DMS114 treated with DMSO at 0.1 percent for 48 hours (cell line): Measurements from ENCODE around the gene KCNIP4.

ENCODE experiments used
- DNase-seq: peaks from one replicate; lab custom pipeline; 2025; ENCODE audit not compliant: unreplicated experiment; lab: John Stamatoyannopoulos, UW

KCNIP4 gene

GRCh38 chr4:21768349-21769310 is 179.9 kb downstream of the KCNIP4 start:
- DNase-seq, result peak; percentile 54

- DNase-seq, result peak; percentile 52
These were observed 182.7 kb downstream of the KCNIP4 start for GRCh38 chr4:21765810-21766407.

GRCh38 chr4:21763855-21764254 is 184.7 kb downstream of the KCNIP4 start:
- no peak for DNase-seq

DNA sequence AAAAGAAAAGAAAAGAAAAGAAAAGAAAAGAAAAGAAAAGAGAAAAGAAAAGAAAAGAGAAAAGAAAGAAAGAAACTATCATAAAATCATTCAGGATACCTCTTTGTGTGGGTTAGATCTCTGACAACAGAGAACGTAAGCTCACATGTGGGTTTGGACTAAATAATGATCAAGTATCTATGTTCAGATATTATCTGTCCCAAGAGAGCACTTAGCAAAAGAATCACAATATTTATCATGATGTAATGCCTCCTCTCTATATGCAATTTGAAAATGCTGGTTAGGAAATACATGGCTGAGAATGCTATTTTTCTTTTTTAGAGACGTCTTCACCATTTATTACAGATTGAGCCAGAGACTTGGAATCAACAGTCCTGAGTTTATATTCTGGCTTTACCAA is 191.3 kb downstream of the KCNIP4 start:
- no peak for DNase-seq

DNA sequence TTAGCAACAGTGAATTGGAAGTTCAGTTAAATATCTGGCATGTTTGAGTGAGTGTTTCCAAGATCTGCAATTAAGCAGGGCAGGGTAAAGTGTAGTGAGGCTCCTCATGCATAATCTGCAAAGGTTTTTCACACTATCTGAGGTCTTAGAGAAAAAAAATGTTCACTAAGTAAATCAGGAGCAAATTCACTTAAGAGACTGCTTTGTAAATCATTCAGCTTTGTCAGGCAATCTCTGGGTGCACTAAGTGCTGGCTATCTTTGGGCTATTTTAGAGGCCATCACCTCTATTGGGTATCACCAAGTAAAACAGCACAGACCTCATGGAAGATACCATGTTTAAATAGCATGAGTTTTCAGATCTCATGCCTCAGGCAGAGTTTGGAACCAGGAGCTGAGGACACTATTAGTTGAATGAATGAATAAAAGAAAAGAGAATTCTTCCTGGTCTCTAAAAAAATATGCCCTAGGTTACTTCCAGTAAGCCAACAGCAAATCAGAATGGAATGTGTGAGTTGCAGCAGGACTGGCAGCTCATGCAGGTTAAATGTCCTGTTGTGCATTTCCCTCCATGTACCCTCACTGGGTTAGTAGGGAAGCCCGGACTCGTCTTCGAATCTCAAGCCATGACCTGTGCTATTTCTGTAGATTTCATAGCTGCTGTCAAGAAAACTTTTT is 195.3 kb downstream of the KCNIP4 start:
- DNase-seq, result no peak

- DNase-seq, result no peak
These were observed 196.0 kb downstream of the KCNIP4 start for GRCh38 chr4:21752616-21753015.

- DNase-seq, result no peak
These were observed 198.6 kb downstream of the KCNIP4 start for GRCh38 chr4:21749924-21750323.

DNA sequence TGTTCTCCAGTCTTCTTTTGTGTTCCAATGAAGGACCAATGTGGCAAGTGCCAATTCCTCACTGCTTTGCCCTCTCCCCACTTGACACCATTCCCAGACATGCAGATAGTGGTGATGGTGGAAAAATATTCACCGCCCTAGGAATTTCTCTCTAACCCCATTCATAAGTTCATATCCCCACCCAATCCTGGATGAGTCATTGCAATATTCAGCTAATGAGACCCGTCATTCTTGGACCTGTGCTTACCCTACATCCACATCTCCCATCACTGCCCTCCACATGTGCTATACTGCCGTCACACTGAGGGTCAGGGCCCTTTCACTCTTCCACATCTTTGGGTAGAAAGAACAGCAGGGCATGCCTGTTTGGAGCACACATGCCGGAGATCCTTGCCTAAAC is 199.2 kb downstream of the KCNIP4 start:
- DNase-seq, result no peak

DNA sequence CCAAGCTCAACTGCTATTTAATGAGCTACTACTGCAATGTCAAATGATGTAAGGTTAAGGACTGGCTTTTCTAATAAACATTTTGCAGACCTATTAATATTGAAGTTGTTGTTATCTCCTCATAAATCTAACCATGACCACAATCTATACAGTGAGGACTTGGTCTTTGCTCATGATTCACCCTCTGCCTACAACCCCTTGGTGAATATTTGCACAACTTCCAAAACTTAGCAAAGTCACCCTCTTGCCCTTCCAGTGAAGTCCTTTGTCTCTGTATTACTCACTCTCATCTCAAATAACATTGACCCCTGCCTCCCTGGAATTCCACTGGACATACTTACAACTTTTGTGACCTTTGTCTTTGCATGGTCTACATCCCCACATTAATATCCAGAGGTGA is 204.5 kb downstream of the KCNIP4 start:
- DNase-seq, result no peak

DNA sequence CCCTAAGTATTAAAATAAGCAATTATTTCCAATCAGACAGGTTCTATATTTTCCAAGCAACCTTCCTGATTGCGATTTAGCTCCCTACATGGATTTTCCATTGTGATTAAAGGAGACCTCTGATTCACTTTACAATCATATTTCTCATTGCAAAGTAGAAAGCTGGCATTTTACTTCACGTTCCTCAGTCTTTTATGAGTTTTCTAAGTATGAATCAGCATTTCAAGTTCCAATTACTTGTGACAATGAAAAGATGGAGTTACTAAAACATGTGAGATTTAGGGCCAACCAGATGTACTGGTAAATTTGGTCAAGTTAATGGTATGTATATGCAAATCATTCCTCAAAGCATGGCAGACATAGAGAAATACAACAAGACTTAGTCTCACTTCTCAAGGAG is 206.2 kb downstream of the KCNIP4 start:
- DNase-seq, result no peak

- DNase-seq, result no peak
These were observed 209.8 kb downstream of the KCNIP4 start for GRCh38 chr4:21738821-21739220.

DNA sequence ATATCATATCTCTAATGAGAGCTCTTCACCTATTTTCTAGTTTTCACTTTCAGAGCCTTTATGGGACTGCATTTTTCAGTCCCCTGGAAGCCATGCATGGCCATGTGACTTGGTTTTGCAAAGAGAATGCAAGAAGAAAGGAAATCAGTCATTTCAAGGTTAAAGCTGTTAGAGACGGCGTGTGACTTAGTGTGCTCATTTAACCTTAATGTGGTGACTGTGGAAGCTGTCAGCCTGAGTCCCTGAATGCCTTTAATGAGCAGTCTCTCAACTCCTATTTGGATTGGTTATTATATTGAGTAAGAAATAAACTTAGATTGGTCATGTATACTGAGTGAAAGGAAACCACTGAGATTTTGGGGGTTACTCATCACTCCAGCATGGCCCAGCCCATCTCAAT is 212.7 kb downstream of the KCNIP4 start:
- DNase-seq, result no peak

DNA sequence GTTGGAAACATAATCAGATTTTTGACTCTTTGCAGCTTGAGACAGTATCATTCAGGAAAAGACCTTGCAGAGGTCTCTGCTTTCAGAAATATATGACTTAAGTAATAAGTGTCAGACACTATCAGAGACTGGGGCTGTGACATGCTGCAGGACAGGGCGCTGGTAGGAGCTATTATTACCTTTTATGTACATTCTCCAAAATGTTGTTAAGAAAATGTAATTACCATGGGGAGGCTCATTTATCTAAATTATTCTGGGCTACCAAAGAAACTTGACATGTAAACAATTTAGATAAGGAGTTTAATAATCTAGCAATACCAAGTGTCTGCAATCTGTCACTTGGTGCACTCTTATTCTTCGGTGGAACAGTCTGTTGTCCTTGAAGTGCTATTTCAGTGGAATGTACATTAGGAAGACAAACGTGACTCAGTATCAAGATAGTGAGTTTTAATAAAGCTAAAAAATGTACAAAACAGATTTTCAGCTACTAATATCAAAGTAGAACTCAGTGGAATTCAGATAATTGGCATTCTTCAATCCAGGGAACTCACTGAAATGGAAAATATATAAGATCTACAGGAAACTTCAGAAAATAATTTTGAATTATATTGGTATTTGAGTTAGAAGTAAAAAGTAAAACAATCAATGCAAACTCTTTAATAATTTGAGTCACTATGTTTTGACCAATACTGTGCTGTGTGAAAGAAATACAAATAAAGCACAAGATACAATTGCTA is 214.5 kb downstream of the KCNIP4 start:
- no peak for DNase-seq

DNA sequence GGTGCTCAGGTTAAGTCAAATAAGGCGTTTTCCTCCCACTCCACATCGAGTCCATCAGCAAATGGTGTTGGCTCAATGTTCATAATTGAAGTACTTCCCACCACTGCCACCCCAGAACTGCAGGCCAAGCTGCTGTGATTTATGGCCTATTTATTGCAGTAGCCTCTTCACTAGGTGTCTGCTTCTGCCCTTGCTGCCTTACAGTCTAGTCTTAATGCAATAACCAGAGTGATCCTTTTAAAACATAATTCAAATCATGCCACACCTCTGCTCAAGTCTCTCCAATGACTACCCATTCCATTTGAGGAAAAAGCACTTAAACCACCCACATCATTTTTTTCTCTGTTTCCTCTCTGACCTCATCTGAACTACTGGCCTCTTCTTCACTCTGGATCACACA is 220.3 kb downstream of the KCNIP4 start:
- DNase-seq, result no peak

DNA sequence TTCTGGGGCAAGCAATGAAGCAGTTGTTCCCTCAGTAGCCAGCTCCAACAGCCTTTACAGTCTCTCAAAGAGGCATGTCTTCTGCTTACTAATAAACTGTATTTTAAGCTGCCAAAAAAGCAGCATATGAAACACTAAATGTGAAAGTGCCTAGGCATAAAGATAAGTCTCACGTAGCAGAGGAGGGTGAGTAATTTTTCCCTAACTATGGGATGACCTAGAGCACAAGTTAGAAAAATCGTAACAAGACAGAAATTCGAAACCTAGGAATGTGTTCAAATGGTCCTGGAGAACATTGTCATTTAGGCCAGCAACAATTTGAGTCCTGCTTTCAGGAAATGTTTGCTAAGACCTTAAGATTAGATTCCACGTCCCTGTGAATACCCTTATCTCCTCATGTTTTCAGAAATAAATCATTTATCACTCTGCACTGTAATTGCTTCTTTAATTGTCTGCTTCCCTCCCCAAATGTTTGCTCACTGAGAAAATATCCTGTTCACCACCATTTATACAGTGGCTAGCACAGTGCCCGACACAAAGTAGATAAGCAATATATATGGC is 222.2 kb downstream of the KCNIP4 start:
- DNase-seq, result no peak

- DNase-seq, result no peak
These were observed 226.3 kb downstream of the KCNIP4 start for GRCh38 chr4:21722157-21722839.

DNA sequence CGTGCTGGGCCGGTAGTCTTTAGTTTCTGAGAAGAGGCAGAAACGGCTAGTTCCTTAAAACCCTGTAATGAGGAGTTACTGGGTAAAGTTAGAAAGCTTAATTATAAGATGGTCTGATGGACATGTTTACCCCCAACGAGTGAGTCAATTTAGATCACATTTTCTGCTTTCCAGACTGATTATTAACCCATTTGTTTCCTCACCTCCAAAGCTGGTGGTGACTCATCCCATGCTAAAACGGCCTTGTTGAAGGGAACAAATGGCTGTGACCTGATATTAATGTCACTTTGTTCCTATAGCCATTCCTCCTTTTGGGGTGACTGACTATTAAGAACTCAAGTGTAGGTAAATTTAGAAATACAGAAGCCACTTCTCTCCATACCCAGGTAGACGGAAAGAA is 232.0 kb downstream of the KCNIP4 start:
- no peak for DNase-seq

GRCh38 chr4:21710179-21710835 is 238.3 kb downstream of the KCNIP4 start:
- no peak for DNase-seq

DNA sequence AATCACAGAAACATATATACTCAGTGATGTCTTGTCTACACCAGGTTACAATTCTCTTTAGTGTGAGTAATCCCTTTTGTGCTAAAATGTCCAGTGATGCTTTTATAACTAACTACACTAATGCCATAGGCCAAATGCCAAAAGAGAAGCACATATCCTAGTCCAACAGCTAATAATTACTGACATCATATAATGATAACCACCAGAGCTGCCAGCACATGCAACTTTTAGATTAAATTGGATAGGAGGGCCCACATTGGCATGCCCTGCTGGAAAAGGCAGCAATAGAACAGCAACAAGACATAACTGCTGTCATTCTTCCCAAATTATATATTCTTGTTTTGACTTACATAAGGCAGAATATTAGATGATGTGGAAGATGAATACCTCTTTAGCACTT is 238.8 kb downstream of the KCNIP4 start:
- DNase-seq, result no peak

DNA sequence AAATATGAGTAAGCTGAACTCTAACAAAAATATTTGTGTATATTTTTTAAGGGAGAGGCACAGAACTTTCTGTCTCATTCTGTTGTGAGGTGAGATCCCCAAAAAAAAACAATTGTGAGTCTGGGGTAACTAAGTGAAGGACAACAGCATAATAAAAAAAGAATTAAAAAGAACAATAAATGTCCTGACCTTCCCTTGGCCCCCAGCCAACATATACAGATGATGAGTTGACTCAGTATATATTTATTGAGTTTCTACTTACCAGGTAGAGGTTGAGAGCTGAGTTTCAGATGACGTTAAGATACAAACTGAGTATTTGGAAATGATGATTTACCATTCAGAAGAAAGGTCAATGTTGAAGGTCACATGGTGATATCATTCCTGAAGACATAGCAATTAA is 239.5 kb downstream of the KCNIP4 start:
- no peak for DNase-seq
